HEK293T (cell line): ENCODE measurements around the gene NOTCH2.

ENCODE experiments used
- ARNT ChIP-seq: fragments of 450-650 bp; IDR thresholded peaks from 2 replicates; pipeline ENCODE4 v1.6.1; 2017; ENCODE audit warnings: mild to moderate bottlenecking
- BHLHE40 ChIP-seq: fragments of 450-650 bp; IDR thresholded peaks from 2 replicates; pipeline ENCODE4 v1.6.1; 2016; ENCODE audit warnings: mild to moderate bottlenecking, moderate library complexity, borderline replicate concordance
- CTBP1 ChIP-seq: fragments of 450-650 bp; IDR thresholded peaks from 2 replicates; pipeline ENCODE4 v1.6.1; 2016; ENCODE audit warnings: borderline replicate concordance
- ELF4 ChIP-seq: fragments of 450-650 bp; IDR thresholded peaks from 2 replicates; pipeline ENCODE4 v1.6.1; 2017; ENCODE audit warnings: antibody characterized with exemption
- FOXA1 ChIP-seq: fragments of 450-650 bp; IDR thresholded peaks from 2 replicates; pipeline ENCODE4 v1.6.1; 2016; ENCODE audit warnings: mild to moderate bottlenecking
- FOXK2 ChIP-seq: fragments of 450-650 bp; IDR thresholded peaks from 2 replicates; pipeline ENCODE4 v1.6.1; 2016; ENCODE audit warnings: mild to moderate bottlenecking
- HDGF ChIP-seq: fragments of 450-650 bp; IDR thresholded peaks from 2 replicates; pipeline ENCODE4 v1.6.1; 2017; ENCODE audit warnings: antibody characterized with exemption, borderline replicate concordance
- SUZ12 ChIP-seq: fragments of 450-650 bp; IDR thresholded peaks from 2 replicates; pipeline ENCODE4 v1.6.1; 2016; ENCODE audit warnings: mild to moderate bottlenecking
- TARDBP ChIP-seq: fragments of 450-650 bp; IDR thresholded peaks from 2 replicates; pipeline ENCODE4 v1.6.1; 2016
- ZNF384 ChIP-seq: fragments of 450-650 bp; IDR thresholded peaks from 2 replicates; pipeline ENCODE4 v1.6.1; 2016

- no peak for TF ChIP-seq TARDBP
- no peak for TF ChIP-seq HDGF
- no peak for TF ChIP-seq ARNT
- no peak for TF ChIP-seq ZNF384
- no peak for TF ChIP-seq FOXK2
- no peak for TF ChIP-seq ELF4
- no peak for TF ChIP-seq CTBP1
- TF ChIP-seq SUZ12, result no peak
- no peak for TF ChIP-seq BHLHE40
- TF ChIP-seq FOXA1, result no peak
Measured at GRCh38 chr1:119959268-119960220, 109.9 kb downstream of the NOTCH2 start.
